Activated effector memory CD4-positive, alpha-beta T cell treated with Interleukin-2 at 50 U/mL for 16 hours (primary cell): ENCODE measurements around the gene FAM98C.
"Not testable (repeated sequence)": the region's sequence is repeated elsewhere in the genome, so short reads cannot be mapped to it uniquely, and the experiment has no call there.

Source experiments
- DNase-seq: peaks from one replicate; pipeline ENCODE4 v3.0.0-alpha.2; 2020

The FAM98C gene

GRCh38 chr19:38402967-38403674, at the start of gene FAM98C:
Gene FAM98C, plus strand, starts transcription at chr19:38403093. Its CDS starts 61 bp downstream, at chr19:38403154.
- DNase-seq, result peak; percentile 98

- DNase-seq, result no peak
Observed at GRCh38 chr19:38355728-38356725, 46.9 kb upstream of the FAM98C start.

GRCh38 chr19:38358071-38358470, 44.8 kb upstream of the FAM98C start:
- no peak for DNase-seq

- DNase-seq, result no peak
Observed at GRCh38 chr19:38359242-38360021, 43.5 kb upstream of the FAM98C start.

GRCh38 chr19:38360351-38360750, 42.5 kb upstream of the FAM98C start:
- DNase-seq, result no peak

GRCh38 chr19:38360839-38361631, 41.9 kb upstream of the FAM98C start:
- DNase-seq, result no peak

GRCh38 chr19:38361633-38362075, 41.2 kb upstream of the FAM98C start:
- peak; percentile 44 for DNase-seq

GRCh38 chr19:38362076-38362945, 40.6 kb upstream of the FAM98C start:
- DNase-seq, result peak; percentile 64

GRCh38 chr19:38362946-38363688, 39.8 kb upstream of the FAM98C start:
- not testable (repeated sequence) for DNase-seq

- DNase-seq, result no peak
Observed at GRCh38 chr19:38367041-38367440, 35.9 kb upstream of the FAM98C start.

- DNase-seq, result no peak
Observed at GRCh38 chr19:38369584-38369983, 33.3 kb upstream of the FAM98C start.

GRCh38 chr19:38370299-38370698, 32.6 kb upstream of the FAM98C start:
- DNase-seq, result no peak

GRCh38 chr19:38371081-38371480, 31.8 kb upstream of the FAM98C start:
- DNase-seq, result no peak

- no peak for DNase-seq
Observed at GRCh38 chr19:38373907-38374331, 29.0 kb upstream of the FAM98C start.

- DNase-seq, result peak; percentile 98
Observed at GRCh38 chr19:38374332-38375097, 28.4 kb upstream of the FAM98C start, which contains the start of gene PSMD8. Gene PSMD8, plus strand, starts transcription at chr19:38374571. Its CDS starts 31 bp downstream, at chr19:38374602.

GRCh38 chr19:38375098-38375493, 27.8 kb upstream of the FAM98C start:
- no peak for DNase-seq

GRCh38 chr19:38375748-38376147, 27.1 kb upstream of the FAM98C start:
- DNase-seq, result no peak

GRCh38 chr19:38376576-38376975, 26.3 kb upstream of the FAM98C start:
- no peak for DNase-seq

- DNase-seq, result no peak
Observed at GRCh38 chr19:38377052-38377451, 25.8 kb upstream of the FAM98C start.
